PC-9 (cell line): Measurements from ENCODE around the gene LARGE1. TPM values are rescaled to one million over a fixed set of nuclear protein-coding genes. Genes with fewer than 3 reads are reported as not detected.

ENCODE experiments used
- BruUV-seq: library from RNA; stranded (reverse); fragments of 400-500 nt; replicated peaks from 2 replicates; lab custom pipeline; 2021; lab: Mats Ljungman, UMichigan
- CTCF ChIA-PET: fragments of 300-600 bp; sonication (Branson Sonifier 250); formaldehyde crosslinking; loops from one replicate; lab custom pipeline; 2022; ENCODE audit warnings: antibody characterized with exemption; lab: Charles Lee
- POLR2A ChIA-PET: fragments of 300-600 bp; sonication (Branson Sonifier 250); formaldehyde crosslinking; loops from one replicate; lab custom pipeline; 2022; ENCODE audit warnings: antibody characterized with exemption; ENCODE audit not compliant: unreplicated experiment; lab: Charles Lee
- DNase-seq, 2 experiments: peaks; one replicate each; pipeline versions ENCODE4 v3.0.0 to v3.0.0-alpha.2; 2015 to 2022; ENCODE audit warnings: mixed read lengths in 1 of 2
- H2AFZ ChIP-seq: fragments of 200-600 bp; sonication (generic); 2 replicates; pipeline ENCODE4 v1.8.1; 2017; ENCODE audit warnings: antibody characterized with exemption
- H3F3A ChIP-seq: fragments of 200-600 bp; sonication (generic); 2 replicates; pipeline ENCODE4 v1.8.1; 2017; ENCODE audit warnings: antibody characterized with exemption, mild to moderate bottlenecking, low read depth; ENCODE audit not compliant: insufficient read depth
- H3K27ac ChIP-seq: fragments of 200-600 bp; sonication (generic); 2 replicates; pipeline ENCODE4 v1.6.1; 2016; ENCODE audit warnings: mixed run types
- H3K27me3 ChIP-seq: fragments of 200-600 bp; sonication (generic); 2 replicates; pipeline ENCODE4 v1.6.1; 2016; ENCODE audit warnings: low read depth, mixed run types; ENCODE audit not compliant: insufficient read depth
- H3K36me3 ChIP-seq: fragments of 200-600 bp; sonication (generic); 2 replicates; pipeline ENCODE4 v1.6.1; 2016; ENCODE audit warnings: low read depth, mixed run types
- H3K4me1 ChIP-seq: fragments of 200-600 bp; sonication (generic); replicated peaks from 2 replicates; pipeline ENCODE4 v1.6.1; 2016; ENCODE audit warnings: mixed run types; ENCODE audit not compliant: insufficient read depth
- H3K4me2 ChIP-seq: fragments of 200-600 bp; sonication (generic); 2 replicates; pipeline ENCODE4 v1.6.1; 2017; ENCODE audit warnings: mixed run types
- H3K4me3 ChIP-seq: fragments of 200-600 bp; sonication (generic); 2 replicates; pipeline ENCODE4 v1.6.1; 2016; ENCODE audit warnings: mixed run types
- H3K79me2 ChIP-seq: fragments of 200-600 bp; sonication (generic); 2 replicates; pipeline ENCODE4 v1.6.1; 2017; ENCODE audit warnings: low read depth, mixed run types
- H3K9me2 ChIP-seq: fragments of 200-600 bp; sonication (generic); 2 replicates; pipeline ENCODE4 v1.8.1; 2017; ENCODE audit warnings: mild to moderate bottlenecking; ENCODE audit not compliant: insufficient read depth
- H3K9me3 ChIP-seq: fragments of 200-600 bp; sonication (generic); 2 replicates; pipeline ENCODE4 v1.8.1; 2016; ENCODE audit warnings: low read depth; ENCODE audit not compliant: insufficient read depth
- H4K20me1 ChIP-seq: fragments of 200-600 bp; sonication (generic); 2 replicates; pipeline ENCODE4 v1.8.1; 2017; ENCODE audit not compliant: insufficient read depth
- CTCF ChIP-seq: fragments of 200-600 bp; sonication (generic); conservative IDR thresholded peaks from 2 replicates; pipeline ENCODE4 v1.6.1; 2017; ENCODE audit warnings: mixed run types, antibody characterized with exemption, mild to moderate bottlenecking, moderate library complexity
- EZH2 ChIP-seq: fragments of 200-600 bp; sonication (generic); IDR thresholded peaks from 2 replicates; pipeline ENCODE4 v1.8.0; 2017; ENCODE audit warnings: antibody characterized with exemption, low read depth
- intact Hi-C: fragments of 100-400 bp; cut with micrococcal nuclease; formaldehyde crosslinking; loops from one replicate; pipeline ENCODE4 v1.10.0; 2022; ENCODE audit not compliant: unreplicated experiment
- total RNA-seq: library from RNA; stranded (reverse); gene quantifications from 2 replicates; pipeline ENCODE4 v1.2.3, GENCODE V29; 2021

The LARGE1 gene
- total RNA-seq, 1 experiment from 2014 or later, result 12.5 TPM

GRCh38 chr22:33894515-33894914, 25.8 kb downstream of the LARGE1 start:
- H3F3A ChIP-seq, result no peaks in the 10 kb centered on the region
- no peak overlapping the region for H3K4me3 ChIP-seq
- no peaks in the 10 kb centered on the region for H3K9me3 ChIP-seq
- no peaks in the 10 kb centered on the region for H3K36me3 ChIP-seq
- CTCF ChIA-PET, result no interaction called here
- no peak overlapping the region for H3K27ac ChIP-seq
- DNase-seq, result no peak
- H3K4me2 ChIP-seq, result no peak overlapping the region
- no peaks in the 10 kb centered on the region for H3K9me2 ChIP-seq
- H4K20me1 ChIP-seq, result no peaks in the 10 kb centered on the region
- no peak overlapping the region for H2AFZ ChIP-seq
- no peaks in the 10 kb centered on the region for H3K4me1 ChIP-seq
- TF ChIP-seq EZH2, result no peak
- no peak for TF ChIP-seq CTCF
- POLR2A ChIA-PET, result no interaction called here
- H3K79me2 ChIP-seq, result no peaks in the 10 kb centered on the region
- intact Hi-C loops, result no loop called here
- H3K27me3 ChIP-seq, result no peaks in the 10 kb centered on the region
- BruUV-seq, result no TSS peak

- Histone ChIP-seq H2AFZ (no peak overlapping the region), H3K4me2 (no peak overlapping the region), H3K79me2 (no peaks in the 10 kb centered on the region), H3K27ac (no peak overlapping the region), H3K4me3 (no peak overlapping the region), H3K9me2 (no peaks in the 10 kb centered on the region), H3K36me3 (no peaks in the 10 kb centered on the region), H4K20me1 (no peaks in the 10 kb centered on the region), H3K4me1 (no peaks in the 10 kb centered on the region), H3F3A (no peaks in the 10 kb centered on the region), H3K9me3 (no peaks in the 10 kb centered on the region), H3K27me3 (no peaks in the 10 kb centered on the region)
- intact Hi-C loops, result no loop called here
- BruUV-seq, result no TSS peak
- TF ChIP-seq EZH2, result no peak
- DNase-seq, result no peak
- CTCF ChIA-PET, result no interaction called here
- POLR2A ChIA-PET, result interaction anchor here (0.7 kb wide), 1 partner anchor 26 kb away, joined by 3 read pairs; no protein-coding TSS in a partner anchor
These were observed 26.2 kb downstream of the LARGE1 start for GRCh38 chr22:33894036-33894435.

- DNase-seq, result no peak
- Histone ChIP-seq H3K4me3 (no peak overlapping the region), H3K4me1 (no peaks in the 10 kb centered on the region), H4K20me1 (no peaks in the 10 kb centered on the region), H3K9me2 (no peaks in the 10 kb centered on the region), H3K79me2 (no peaks in the 10 kb centered on the region), H2AFZ (no peak overlapping the region), H3K9me3 (no peaks in the 10 kb centered on the region), H3K27me3 (no peaks in the 10 kb centered on the region), H3K4me2 (no peak overlapping the region), H3K27ac (no peak overlapping the region), H3K36me3 (no peaks in the 10 kb centered on the region), H3F3A (no peaks in the 10 kb centered on the region)
- intact Hi-C loops, result no loop called here
- CTCF ChIA-PET, result no interaction called here
- TF ChIP-seq CTCF (no peak), EZH2 (no peak)
- POLR2A ChIA-PET, result interaction anchor here (0.7 kb wide), 1 partner anchor 26 kb away, joined by 3 read pairs; no protein-coding TSS in a partner anchor
- BruUV-seq, result no TSS peak
These were observed 26.8 kb downstream of the LARGE1 start for GRCh38 chr22:33893512-33893911.

- H3K27me3 ChIP-seq, result no peaks in the 10 kb centered on the region
- H3K4me3 ChIP-seq, result no peak overlapping the region
- TF ChIP-seq CTCF (no peak), EZH2 (no peak)
- no peaks in the 10 kb centered on the region for H3K36me3 ChIP-seq
- H3K4me1 ChIP-seq, result no peaks in the 10 kb centered on the region
- no peak overlapping the region for H2AFZ ChIP-seq
- POLR2A ChIA-PET, result no interaction called here
- no peaks in the 10 kb centered on the region for H3K9me3 ChIP-seq
- no peak overlapping the region for H3K27ac ChIP-seq
- BruUV-seq, result no TSS peak
- H3K9me2 ChIP-seq, result no peaks in the 10 kb centered on the region
- no peak for DNase-seq
- intact Hi-C loops, result no loop called here
- H3K4me2 ChIP-seq, result no peak overlapping the region
- CTCF ChIA-PET, result no interaction called here
- H3K79me2 ChIP-seq, result no peaks in the 10 kb centered on the region
- H3F3A ChIP-seq, result no peaks in the 10 kb centered on the region
- H4K20me1 ChIP-seq, result no peaks in the 10 kb centered on the region
These were observed 28.3 kb downstream of the LARGE1 start for GRCh38 chr22:33891992-33892391.
